ENCODE measurements around the gene SCNM1.
A peak's percentile ranks its signal among the peaks of the same experiment; 100 is the strongest.

SCNM1 gene

GRCh38 chr1:151164732-151165280 lies 1.1 kb upstream of the SCNM1 start:
- TF ChIP-seq CTCF (IDR thresholded peaks at IDR 0.05; ENCODE audit: low read depth, low read length): no peak

GRCh38 chr1:151165281-151165737 lies 635 bp upstream of the SCNM1 start:
- TF ChIP-seq CTCF (IDR thresholded peaks at IDR 0.05; ENCODE audit: low read depth, low read length): peak; percentile 0; the same call in 1 of the 2 replicates
- DNase-seq (ENCODE audit: extremely low read depth, low read depth): no peak

More at GRCh38 chr1:151164732-151165280, 1.1 kb upstream of the SCNM1 start:
- DNase-seq (ENCODE audit: extremely low read depth, low read depth): no peak

- no peak for DNase-seq (ENCODE audit: extremely low read depth, low read depth)
- no peak for TF ChIP-seq CTCF (IDR thresholded peaks at IDR 0.05; ENCODE audit: low read depth, low read length)
These were observed 587 bp downstream of the SCNM1 start for GRCh38 chr1:151166505-151166956.

- DNase-seq (ENCODE audit: extremely low read depth, low read depth): no peak
- no peak for TF ChIP-seq CTCF (IDR thresholded peaks at IDR 0.05; ENCODE audit: low read depth, low read length)
These were observed 1.2 kb downstream of the SCNM1 start for GRCh38 chr1:151167116-151167515.

GRCh38 chr1:151171190-151171589 lies 5.2 kb downstream of the SCNM1 start:
- no peak for TF ChIP-seq CTCF (IDR thresholded peaks at IDR 0.05; ENCODE audit: low read depth, low read length)
- no peak for DNase-seq (ENCODE audit: extremely low read depth, low read depth)

GRCh38 chr1:151175041-151175741 lies 9.2 kb downstream of the SCNM1 start:
- no peak for DNase-seq (ENCODE audit: extremely low read depth, low read depth)
- TF ChIP-seq CTCF (IDR thresholded peaks at IDR 0.05; ENCODE audit: low read depth, low read length): no peak

GRCh38 chr1:151175863-151176262 lies 9.9 kb downstream of the SCNM1 start, which contains the start of gene TMOD4:
Gene TMOD4, minus strand, starts transcription at chr1:151175981. Its CDS starts 1,106 bp downstream, at chr1:151174875.
- TF ChIP-seq CTCF (IDR thresholded peaks at IDR 0.05; ENCODE audit: low read depth, low read length): peak; percentile 54
- no peak for DNase-seq (ENCODE audit: extremely low read depth, low read depth)

Measured in AG09319 (cell line).